ENCODE results near the gene DPRX.

The DPRX gene, protein sequence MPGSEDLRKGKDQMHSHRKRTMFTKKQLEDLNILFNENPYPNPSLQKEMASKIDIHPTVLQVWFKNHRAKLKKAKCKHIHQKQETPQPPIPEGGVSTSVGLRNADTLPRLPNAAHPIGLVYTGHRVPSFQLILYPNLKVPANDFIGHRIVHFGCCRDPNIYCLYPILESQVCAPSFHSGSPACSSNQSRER

GRCh38 chr19:53631949-53632407 is at the start of gene DPRX:
Gene DPRX, plus strand, starts transcription at chr19:53631999. Its CDS starts 108 bp downstream, at chr19:53632107.
- CTCF ChIA-PET = no interaction called here
- DNase-seq = no peak
- H3K27me3 Mint-ChIP-seq = no peaks in the 10 kb centered on the region
- no peaks in the 10 kb centered on the region for H3K36me3 Mint-ChIP-seq
- H3K27ac Mint-ChIP-seq = no peak within 1 kb of the TSS
- H3K4me1 Mint-ChIP-seq = no peaks in the 10 kb centered on the region
- H3K9me3 Mint-ChIP-seq = peaks cover 37% of the 10 kb centered on the region
- no peak within 1 kb of the TSS for H3K4me3 Mint-ChIP-seq

DNA sequence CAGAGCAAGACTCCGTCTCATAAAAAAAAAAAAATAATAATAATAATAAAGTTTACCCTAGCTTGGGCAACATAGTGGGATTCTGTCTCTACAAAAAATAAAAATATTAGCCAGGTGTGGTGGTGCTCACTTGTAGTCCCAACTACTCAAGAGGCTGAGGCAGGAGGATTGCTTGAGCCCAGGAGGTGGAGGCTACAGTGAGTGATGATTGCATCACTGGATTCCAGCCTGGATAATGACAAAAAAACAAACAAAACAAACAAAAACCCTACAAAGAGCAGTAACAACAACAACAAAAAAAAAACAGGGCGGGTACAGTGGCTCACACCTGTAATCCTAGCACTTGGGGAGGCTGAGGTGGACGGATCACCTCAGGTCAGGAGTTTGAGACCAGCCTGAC is 48.6 kb upstream of the DPRX start:
- CTCF ChIA-PET = interaction anchor here (0.5 kb wide), 1 partner anchor 1552 kb away, joined by 3 read pairs; no protein-coding TSS in a partner anchor
- Mint-ChIP-seq H3K27ac (peak overlapping the region; percentile 37), H3K4me1 (no peaks in the 10 kb centered on the region), H3K36me3 (peaks cover 16% of the 10 kb centered on the region), H3K4me3 (no peak overlapping the region), H3K9me3 (peaks cover 39% of the 10 kb centered on the region), H3K27me3 (no peaks in the 10 kb centered on the region)
- no peak for DNase-seq

GRCh38 chr19:53586277-53586691 is 45.5 kb upstream of the DPRX start:
- no peak overlapping the region for H3K27ac Mint-ChIP-seq
- H3K36me3 Mint-ChIP-seq = peaks cover 3% of the 10 kb centered on the region
- CTCF ChIA-PET = no interaction called here
- H3K4me1 Mint-ChIP-seq = no peaks in the 10 kb centered on the region
- H3K4me3 Mint-ChIP-seq = no peak overlapping the region
- H3K9me3 Mint-ChIP-seq = peaks cover 26% of the 10 kb centered on the region
- no peaks in the 10 kb centered on the region for H3K27me3 Mint-ChIP-seq
- DNase-seq = no peak

DNA sequence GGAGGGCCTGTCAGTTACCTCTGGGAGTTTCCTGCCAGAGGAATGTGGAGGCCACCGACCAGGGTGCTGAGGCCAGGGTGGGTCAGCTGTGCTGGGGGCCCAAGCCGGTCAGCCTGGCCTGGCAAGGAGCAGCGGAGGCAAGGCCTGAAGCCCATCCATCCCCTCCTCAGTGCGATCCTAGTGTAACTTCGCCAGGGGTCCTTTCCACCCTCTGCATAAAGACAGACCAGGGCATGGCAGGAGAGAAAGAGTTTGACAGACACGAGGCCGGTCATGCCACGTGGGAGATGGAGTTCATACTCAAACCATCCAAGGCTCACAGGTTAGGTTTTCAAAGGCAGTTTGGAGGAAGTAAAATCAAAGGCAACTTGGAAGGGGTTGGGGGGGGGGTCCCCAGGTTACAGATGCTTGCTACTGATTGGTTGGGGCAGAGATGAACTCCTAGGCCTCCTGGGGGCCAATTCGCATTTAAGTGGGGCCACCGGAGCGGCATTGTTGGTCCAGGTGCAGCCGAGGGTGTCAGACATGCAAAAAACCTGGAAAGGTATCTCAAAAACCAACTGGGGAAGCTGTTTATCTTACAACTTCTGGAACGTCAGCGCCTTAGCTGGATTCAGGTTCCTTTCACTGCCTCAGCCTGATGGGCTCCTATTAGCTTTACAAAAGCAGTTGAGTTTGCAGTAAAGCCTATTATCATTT is 36.8 kb upstream of the DPRX start:
- no peaks in the 10 kb centered on the region for H3K36me3 Mint-ChIP-seq
- DNase-seq = no peak
- no peak overlapping the region for H3K27ac Mint-ChIP-seq
- no peaks in the 10 kb centered on the region for H3K4me1 Mint-ChIP-seq
- no peaks in the 10 kb centered on the region for H3K27me3 Mint-ChIP-seq
- CTCF ChIA-PET = no interaction called here
- H3K9me3 Mint-ChIP-seq = peaks cover 24% of the 10 kb centered on the region
- H3K4me3 Mint-ChIP-seq = no peak overlapping the region

GRCh38 chr19:53595510-53595867 is 36.3 kb upstream of the DPRX start:
- CTCF ChIA-PET = no interaction called here
- Mint-ChIP-seq H3K27ac (no peak overlapping the region), H3K9me3 (peaks cover 28% of the 10 kb centered on the region), H3K27me3 (no peaks in the 10 kb centered on the region), H3K36me3 (no peaks in the 10 kb centered on the region), H3K4me3 (no peak overlapping the region), H3K4me1 (no peaks in the 10 kb centered on the region)
- DNase-seq = no peak

GRCh38 chr19:53596056-53596455 is 35.7 kb upstream of the DPRX start:
- CTCF ChIA-PET = no interaction called here
- Mint-ChIP-seq H3K27ac (no peak overlapping the region), H3K27me3 (no peaks in the 10 kb centered on the region), H3K36me3 (no peaks in the 10 kb centered on the region), H3K4me3 (no peak overlapping the region), H3K4me1 (no peaks in the 10 kb centered on the region), H3K9me3 (peaks cover 28% of the 10 kb centered on the region)
- no peak for DNase-seq

- H3K4me1 Mint-ChIP-seq = no peaks in the 10 kb centered on the region
- CTCF ChIA-PET = no interaction called here
- no peak for DNase-seq
- no peaks in the 10 kb centered on the region for H3K27me3 Mint-ChIP-seq
- H3K36me3 Mint-ChIP-seq = no peaks in the 10 kb centered on the region
- H3K9me3 Mint-ChIP-seq = peaks cover 30% of the 10 kb centered on the region
- no peak overlapping the region for H3K4me3 Mint-ChIP-seq
- no peak overlapping the region for H3K27ac Mint-ChIP-seq
Measured at GRCh38 chr19:53597023-53597422, 34.8 kb upstream of the DPRX start.

GRCh38 chr19:53598361-53598760 is 33.4 kb upstream of the DPRX start:
- no peak for DNase-seq
- H3K36me3 Mint-ChIP-seq = no peaks in the 10 kb centered on the region
- H3K27ac Mint-ChIP-seq = no peak overlapping the region
- H3K4me3 Mint-ChIP-seq = no peak overlapping the region
- H3K27me3 Mint-ChIP-seq = no peaks in the 10 kb centered on the region
- H3K4me1 Mint-ChIP-seq = no peaks in the 10 kb centered on the region
- CTCF ChIA-PET = no interaction called here
- peaks cover 34% of the 10 kb centered on the region for H3K9me3 Mint-ChIP-seq

DNA sequence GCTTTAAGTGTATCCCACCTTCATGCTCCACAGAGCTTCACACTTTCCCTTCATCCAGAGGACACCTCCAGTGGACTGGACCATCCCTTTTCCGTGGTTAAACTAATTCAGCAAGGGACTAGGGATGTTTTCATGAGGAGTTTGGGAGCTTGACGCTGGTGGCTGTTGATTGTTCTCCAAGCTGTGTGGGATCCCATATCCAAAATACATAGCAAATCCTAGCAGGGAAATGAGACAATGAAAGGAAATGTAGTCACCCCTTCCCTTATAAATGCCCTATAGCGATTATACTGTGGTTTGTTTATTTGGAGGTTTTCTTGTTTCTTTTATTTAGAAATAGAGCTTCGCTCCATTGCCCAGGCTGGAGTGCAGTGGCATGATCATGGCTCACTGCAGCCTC is 31.6 kb upstream of the DPRX start:
- DNase-seq = no peak
- CTCF ChIA-PET = no interaction called here
- H3K9me3 Mint-ChIP-seq = peaks cover 34% of the 10 kb centered on the region
- no peaks in the 10 kb centered on the region for H3K4me1 Mint-ChIP-seq
- no peak overlapping the region for H3K4me3 Mint-ChIP-seq
- no peak overlapping the region for H3K27ac Mint-ChIP-seq
- H3K36me3 Mint-ChIP-seq = no peaks in the 10 kb centered on the region
- H3K27me3 Mint-ChIP-seq = no peaks in the 10 kb centered on the region

DNA sequence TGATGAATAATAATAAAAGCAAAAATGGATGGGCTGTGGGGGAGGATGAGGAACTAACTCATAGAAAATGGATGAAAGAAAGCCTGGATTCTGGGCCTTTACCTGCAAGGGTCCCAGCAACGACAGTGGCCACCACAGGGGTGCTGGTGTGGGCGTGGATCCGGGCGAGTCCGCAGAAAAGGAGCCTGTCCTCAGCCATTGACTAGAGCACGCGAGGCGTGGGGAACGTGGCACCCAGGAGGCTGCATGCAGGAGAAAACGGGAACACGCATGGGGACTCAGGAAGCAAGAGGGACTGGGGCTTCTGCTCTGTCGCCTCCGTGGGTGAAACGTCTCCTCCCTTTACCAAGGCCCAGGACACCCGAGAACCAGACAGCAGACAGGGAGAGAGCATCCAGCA is 25.8 kb upstream of the DPRX start:
- H3K27me3 Mint-ChIP-seq = no peaks in the 10 kb centered on the region

GRCh38 chr19:53608381-53608780 is 23.4 kb upstream of the DPRX start:
- Mint-ChIP-seq H3K4me3 (no peak overlapping the region), H3K9me3 (peaks cover 40% of the 10 kb centered on the region), H3K4me1 (no peaks in the 10 kb centered on the region), H3K36me3 (no peaks in the 10 kb centered on the region), H3K27me3 (no peaks in the 10 kb centered on the region), H3K27ac (no peak overlapping the region)
- DNase-seq = no peak
- CTCF ChIA-PET = no interaction called here

More for the DNA sequence above, 25.8 kb upstream of the DPRX start:
- CTCF ChIA-PET = no interaction called here
- Mint-ChIP-seq H3K4me3 (no peak overlapping the region), H3K9me3 (peaks cover 39% of the 10 kb centered on the region), H3K36me3 (no peaks in the 10 kb centered on the region), H3K4me1 (no peaks in the 10 kb centered on the region), H3K27ac (no peak overlapping the region)
- DNase-seq = no peak

DNA sequence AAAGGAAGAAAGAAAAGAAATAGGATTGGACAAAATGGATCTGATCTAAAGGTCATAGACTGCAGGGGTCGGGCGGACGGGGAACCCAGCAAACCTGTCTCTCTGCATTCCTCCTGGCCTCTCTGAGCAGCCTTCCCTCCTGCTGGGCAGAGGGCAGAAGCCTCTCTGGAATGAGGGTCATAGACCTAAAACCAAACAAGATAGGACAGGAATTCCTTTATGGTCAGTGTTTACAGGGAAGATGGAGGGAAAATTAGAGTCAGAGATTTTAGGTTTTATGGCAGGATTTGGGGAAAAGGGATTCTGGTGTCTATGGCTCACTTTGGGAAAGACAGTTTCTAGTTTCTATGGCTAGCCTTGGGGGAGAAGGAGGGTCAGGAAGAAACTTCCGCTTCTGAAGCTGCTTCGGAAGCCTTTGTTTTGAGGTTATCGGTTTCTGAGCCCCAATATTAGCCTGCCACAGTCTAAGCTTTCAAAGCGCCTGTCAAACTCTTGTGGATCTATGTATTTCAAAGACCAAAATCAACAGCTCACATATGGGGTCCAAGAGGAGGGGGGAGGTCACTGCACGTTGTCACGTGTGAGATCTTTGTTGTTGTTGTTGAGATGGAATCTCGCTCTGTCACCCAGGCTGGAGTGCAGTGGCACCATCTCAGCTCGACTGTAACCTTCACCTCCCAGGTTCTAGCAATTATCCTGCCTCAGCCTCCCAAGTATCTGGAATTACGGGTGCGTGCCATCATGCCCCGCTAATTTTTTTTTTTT is 18.9 kb upstream of the DPRX start:
- no peaks in the 10 kb centered on the region for H3K27me3 Mint-ChIP-seq
- no peaks in the 10 kb centered on the region for H3K36me3 Mint-ChIP-seq
- CTCF ChIA-PET = interaction anchor here (0.6 kb wide), 1 partner anchor 931 kb away, joined by 3 read pairs; no protein-coding TSS in a partner anchor
- peaks cover 35% of the 10 kb centered on the region for H3K9me3 Mint-ChIP-seq
- H3K4me1 Mint-ChIP-seq = no peaks in the 10 kb centered on the region
- H3K27ac Mint-ChIP-seq = no peak overlapping the region
- DNase-seq = no peak
- no peak overlapping the region for H3K4me3 Mint-ChIP-seq

DNA sequence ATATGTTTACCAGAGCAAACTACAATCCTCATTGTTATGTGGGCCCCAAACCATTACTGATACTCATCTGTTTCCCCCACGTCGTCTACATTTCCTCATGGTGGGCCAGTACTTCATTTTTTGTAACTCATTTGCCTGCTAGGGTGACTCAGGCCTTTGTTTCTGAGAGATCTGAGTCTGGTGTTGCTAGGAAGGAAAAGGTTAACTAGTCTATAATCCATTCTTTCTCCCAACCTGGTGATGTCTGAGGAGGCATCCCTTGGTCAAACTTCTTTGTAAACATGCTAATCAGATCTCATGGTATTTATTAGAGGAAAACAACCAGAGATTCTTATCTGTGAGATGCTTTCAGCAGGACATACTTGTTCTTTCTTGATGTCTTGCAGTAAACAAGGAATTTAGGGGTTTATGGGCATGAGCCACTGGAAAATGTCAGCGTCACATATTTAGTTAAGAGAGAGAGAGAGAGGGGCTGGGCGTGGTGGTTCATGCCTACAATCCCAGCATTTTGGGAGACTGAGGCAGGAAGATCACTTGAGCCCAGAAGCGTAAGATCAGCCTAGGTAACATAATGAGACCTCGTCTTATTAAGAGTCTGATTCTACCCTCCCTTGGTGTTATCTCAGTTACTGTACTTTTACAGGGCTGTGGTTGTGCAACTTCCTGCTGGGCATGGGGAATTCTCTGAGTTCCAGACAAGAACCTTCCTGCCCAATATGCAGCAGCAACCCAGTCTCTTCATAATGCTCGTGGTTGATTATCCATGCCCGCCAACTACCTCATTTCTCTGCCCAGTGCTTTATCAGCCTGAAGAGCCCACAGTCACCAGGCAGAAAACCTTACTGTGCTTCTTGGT is 9.7 kb upstream of the DPRX start:
- Mint-ChIP-seq H3K27ac (no peak overlapping the region), H3K27me3 (no peaks in the 10 kb centered on the region), H3K9me3 (peaks cover 26% of the 10 kb centered on the region), H3K36me3 (no peaks in the 10 kb centered on the region), H3K4me3 (no peak overlapping the region), H3K4me1 (peaks cover 2% of the 10 kb centered on the region)
- CTCF ChIA-PET = no interaction called here
- DNase-seq = no peak
